HG03108 (cell line): Measurements from ENCODE around the gene CYP24A1.

Experiments used
- ATAC-seq: cut with Tn5 transposase; IDR thresholded peaks from one replicate; pipeline ENCODE4 v1.9.1; 2021; ENCODE audit warnings: moderate library complexity; ENCODE audit not compliant: unreplicated experiment

The CYP24A1 gene

DNA sequence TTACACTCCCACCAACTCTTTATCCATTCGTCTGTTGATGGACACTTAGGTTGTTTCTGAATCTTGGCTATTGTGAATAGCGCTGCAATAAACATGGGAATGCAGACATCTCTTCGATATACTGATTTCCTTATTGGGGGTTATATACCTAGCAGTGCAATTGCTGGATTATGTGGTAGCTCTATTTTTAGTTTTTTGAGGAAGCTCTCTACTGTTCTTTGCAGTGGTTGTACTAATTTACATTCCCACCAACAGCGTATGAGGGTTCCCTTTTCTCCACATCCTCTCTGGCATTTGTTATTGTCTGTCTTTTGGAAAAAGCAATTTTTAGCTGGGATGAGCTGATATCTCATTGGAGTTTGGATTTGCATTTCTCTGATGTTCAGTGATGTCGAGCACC, 29.5 kb upstream of the CYP24A1 start:
- ATAC-seq, result no peak

DNA sequence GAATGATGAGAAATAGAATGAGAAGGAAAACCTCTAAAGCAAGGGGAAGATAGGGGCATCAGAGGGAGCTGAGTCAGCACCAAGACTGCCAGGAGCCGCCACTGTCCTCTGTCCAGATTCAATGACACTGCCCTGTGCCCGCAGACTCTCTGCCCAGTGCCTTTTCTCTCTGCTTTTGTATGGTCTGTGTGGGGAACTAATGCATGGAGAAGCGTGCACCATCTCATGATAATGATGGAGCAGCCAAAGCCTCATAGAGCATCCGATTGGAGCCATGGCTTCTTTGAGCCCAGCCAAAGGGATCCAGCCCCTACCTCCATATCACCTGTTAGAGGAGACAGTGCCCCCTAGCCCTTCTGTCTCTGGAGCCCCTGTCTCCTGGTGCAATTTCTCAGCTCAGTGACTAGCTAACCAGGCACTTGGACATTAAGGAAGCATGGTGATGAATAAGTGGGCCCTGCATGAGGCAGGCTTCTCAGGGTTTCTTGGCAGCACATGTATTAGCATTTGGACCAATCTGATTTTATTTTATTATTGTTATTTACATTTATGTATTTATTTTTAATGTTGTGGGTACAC, 27.6 kb upstream of the CYP24A1 start:
- no peak for ATAC-seq

DNA sequence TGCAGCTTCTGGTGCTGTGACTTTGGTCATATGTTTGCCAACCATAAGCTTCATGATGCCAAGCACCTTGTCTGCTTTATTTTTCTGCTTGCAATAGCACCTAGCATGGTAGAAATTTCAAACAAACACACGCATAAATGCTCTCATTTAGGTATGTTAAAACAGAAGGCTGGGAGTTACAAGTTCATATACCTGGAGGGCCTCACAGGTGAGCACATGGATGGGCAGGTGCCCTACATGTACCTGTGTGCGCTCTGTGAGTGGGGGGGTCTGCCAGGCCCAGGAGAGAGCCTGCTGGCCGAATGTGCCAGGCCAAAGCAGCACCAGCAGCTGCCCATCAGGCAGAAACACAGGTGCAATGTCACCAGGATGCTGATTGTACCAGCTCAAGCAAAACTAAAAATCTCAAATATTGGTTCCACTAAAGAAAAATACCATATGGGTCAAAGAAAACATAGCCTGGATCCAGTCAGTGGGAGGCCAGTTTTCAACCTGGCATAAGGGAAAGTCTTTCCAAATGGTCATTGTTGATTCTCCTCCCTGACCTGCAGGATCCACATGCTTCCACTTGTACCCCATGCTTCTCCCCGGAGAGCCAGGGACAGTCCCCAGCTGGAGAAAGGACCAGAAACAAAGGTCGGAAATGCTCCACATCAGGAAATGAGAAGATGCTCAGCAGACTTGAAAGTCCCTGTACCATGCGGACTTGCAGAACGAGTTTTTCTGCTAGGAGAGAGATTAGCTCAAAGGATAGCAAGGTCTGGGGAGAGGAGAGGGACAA, 26.9 kb upstream of the CYP24A1 start:
- ATAC-seq, result no peak

DNA sequence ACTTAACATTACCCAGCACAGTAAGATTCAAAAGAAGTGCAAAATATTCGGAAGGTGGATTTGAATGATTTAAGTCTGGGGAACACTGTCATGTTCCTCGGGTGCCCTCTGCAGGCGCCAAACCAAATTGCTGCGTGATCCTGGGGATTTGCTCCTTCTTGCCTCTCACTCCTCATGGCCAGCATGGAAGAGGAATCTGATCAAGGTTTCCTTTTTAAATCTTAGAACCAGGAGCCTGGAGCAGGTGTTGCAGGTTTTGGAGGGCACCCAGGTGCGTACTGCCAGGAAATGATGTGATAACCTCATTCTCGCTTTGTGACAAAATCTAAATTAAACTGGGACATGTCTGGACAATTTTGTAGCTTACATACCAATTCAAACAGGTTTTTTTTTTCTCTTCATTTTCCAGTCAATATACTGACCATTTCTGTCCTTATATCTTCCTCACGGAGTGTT, 26.0 kb upstream of the CYP24A1 start:
- no peak for ATAC-seq

DNA sequence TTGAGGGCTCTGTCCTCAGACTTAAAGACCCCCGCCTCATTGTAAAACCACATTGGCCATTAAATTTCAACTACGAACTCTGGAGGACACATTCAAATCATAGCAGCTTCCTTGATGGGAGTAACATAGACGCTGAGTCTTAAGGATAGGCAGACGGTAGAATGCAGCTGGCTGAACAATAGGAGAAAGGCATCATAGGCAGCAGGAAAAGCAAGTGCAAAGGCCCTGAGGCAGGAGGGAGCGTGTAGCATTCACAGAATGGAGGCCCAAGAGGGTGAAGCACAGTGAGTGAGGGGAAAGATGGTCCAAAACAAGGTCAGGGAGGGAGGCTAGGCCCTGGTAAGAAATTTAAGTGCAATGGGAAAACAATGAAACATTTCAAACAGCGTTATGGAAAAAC, 25.5 kb upstream of the CYP24A1 start:
- no peak for ATAC-seq

DNA sequence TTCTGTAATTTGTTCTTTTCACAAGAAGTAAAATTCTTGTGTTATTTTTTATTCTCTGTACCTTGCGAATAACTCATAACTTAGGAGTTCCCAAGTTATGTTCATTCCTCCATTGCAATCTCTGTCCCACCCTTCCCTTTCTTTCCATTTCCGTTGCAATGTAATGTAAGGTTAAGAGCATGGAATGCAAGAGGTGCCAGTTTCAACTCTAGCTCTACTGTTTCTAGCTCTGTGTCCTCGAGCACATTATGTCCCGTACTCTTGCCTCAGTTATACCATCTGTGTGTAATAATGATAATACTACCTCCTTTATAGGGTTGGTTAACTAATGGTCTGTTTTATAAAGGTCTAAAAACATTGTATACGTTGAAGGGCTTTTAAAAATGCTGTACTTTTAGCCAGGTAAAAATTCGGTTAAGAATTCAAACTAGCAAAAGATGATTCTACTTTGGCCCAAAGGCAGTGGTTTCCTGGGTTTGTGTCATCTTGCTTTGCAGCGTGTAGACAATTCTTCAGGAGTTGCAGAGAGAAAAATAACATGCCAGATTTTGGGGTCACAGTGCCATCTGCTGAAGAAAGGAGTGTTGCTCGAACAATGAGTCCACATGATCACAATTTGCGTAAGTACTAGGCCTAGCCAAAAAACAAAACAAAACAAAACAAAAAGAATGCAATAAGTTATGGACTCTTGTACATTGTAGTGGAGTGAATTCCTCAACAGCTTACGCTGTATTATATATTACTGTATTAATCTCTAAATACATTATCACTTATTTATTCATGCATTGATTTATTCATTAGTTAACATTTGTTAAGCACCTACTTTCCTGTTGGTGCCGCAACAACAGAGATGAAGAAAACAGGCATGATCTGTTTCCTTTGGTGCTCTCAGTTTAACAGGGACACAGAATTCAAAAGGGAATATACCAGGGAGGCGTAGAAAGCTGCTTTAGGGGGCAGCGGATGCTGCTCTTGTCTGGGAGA, 24.1 kb upstream of the CYP24A1 start:
- no peak for ATAC-seq

DNA sequence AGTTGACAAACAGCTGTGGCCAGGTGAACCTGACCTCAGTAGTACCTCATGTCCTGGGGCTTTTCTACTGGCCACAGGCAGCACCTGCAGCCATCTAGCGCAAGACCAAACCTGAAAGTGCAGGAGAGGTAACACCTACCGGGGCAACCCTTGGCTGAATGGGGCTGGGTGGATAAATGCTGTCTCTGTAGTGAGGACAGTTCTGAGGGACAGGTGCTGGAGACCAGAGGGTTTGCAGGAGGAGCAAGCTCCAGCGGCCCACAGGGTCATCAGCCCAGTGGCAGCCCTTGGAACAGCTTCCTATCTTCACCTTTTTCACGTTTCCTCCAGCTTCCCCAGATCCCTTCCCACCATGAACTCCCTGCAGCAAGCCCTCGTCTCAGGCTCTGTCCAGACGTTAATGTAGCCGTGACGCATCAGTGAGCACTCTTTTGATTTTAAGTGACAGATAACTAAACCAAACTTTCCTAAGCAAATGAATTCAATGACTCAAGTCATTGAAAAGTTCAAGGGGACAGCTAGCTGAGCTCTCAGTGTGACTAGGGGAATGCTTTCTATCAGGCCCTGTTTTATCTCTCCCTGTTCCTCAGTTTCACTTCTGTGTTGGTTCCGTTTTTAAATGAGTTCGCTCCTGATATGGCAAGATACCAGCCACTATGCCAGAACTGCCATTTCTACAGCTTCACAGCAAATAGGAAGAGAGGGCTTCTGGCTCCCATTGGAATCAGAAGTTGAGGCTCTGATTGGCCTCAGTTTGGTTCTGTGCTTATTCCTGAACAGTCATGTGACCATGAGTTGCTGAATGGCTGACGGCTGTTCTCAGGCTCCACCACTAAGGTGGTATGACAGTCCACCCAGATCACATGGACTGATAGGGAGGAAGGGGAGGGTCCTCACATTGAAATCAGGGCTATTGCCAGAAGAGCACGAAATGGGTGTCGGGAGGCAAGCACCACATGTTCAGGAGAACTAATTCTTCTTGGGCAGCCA, 22.0 kb upstream of the CYP24A1 start:
- no peak for ATAC-seq

DNA sequence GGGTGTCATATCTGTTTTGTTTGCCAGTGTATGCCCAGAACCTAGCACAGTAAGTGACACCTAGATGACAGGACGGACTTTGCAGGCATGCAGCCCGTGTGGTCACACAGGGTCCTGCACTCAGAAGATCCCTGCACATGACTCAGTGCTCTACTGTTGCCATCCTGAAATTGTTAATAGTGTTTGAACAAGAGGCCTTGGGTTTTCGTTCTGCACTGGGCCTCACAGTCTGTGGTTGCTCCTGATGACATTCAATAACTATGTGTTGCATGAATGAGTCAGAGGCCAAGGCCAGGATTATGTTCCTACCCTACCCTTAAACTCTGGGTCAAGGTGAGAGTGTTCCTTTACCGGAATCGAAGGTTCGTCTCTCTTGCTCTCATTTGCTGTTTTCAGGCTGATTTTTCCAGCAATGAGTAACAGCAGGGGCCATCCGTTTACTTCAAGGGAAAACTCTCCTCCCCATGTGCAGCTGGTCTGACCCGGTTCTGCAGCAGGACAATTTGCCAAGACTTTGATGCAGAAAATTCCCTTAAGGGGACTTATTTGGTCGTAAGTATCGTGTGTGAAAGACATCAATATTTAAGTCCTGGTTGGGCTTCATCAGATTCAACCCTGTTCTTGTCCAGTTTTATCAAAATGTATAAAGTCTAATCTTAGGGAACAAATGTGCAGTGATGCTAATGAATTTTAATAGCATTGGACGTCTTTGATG, 21.1 kb upstream of the CYP24A1 start:
- no peak for ATAC-seq

DNA sequence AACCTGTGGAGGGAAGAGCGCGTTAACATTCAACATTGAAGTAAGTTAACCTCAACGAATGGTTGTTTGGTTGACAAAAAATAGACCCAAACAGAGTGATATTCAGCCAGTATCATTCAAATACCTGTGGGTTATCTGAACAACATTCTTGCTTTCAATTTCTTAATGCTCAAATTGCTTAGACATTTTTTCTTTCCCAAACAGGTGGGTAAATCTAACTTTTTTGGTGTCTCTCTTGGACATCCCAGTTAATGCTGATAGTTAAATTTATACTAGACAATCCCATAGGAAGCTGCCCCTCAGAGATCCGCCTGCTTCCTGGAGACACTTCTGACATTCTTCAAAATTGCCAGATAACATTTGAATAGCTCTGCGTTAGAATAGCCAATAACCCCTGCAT, 20.0 kb upstream of the CYP24A1 start:
- no peak for ATAC-seq

DNA sequence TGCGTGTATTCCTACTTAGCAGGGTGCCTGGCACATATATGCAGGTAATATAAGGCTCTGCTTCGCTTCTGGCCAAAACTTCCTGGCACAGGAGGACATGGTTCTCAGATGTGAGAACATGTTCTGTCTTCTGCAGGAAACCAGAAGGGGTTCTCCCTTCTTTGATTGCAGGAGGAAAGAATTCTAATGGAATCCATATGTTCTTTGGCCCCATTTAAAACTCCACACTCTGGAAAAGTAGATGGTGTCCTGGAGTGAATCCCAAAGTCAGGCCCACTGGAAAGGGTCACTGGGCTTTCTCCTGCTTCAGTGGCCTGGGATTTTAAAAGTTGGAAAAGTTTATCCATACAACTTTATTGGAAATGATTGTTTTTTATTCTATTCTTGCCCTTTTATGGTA, 16.4 kb upstream of the CYP24A1 start:
- ATAC-seq, result no peak

DNA sequence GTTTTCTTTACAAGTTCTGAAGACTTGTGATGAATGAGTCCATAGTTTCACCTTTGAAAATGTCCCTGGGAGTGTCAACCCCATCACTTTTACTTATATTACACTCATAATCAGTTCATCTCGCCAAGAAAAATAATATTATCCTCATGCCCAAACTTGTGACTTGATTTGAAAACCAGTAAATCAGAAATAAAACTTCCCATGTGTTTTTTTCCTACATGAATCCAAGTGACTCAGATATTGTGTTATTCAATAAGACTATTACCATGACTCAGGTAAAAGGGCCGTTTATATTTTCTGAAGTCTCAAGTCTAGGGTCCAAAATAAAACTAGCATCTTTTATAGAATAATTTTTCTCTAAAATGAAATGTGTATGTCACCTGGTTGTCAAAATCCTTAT, 15.8 kb upstream of the CYP24A1 start:
- ATAC-seq, result no peak

DNA sequence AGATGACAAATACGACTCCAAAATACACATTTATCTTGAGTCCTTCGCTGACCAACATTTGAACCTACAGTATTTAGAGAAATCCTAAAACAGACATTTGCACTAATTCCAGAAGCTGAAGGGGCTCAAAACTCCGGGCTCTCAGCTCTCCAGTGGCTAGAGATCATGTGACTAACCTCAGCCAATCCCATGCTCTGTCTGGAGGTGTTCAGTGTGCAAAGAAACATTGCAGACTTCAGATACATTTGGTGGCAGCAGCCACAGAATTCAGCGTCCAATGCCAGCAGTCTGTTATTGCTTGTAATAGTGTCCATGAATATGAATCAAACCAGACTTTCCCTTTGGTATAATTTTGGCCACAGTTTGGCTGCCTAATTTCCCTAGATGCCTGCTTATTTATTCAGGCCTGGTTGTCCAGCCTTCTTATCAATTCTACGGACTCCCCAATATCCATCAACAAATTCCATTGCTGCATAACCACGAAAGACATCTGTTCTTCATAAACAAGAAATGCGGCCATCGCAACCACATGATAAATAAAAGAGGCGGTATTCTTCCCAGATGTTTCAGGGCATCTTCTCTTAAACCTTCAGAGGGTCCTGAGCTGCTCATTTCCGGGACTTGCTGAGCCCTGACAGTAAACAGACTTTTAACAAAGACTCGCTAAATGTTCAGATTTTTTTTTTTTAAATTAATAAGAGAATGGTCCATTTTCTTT, 14.5 kb upstream of the CYP24A1 start:
- no peak for ATAC-seq

DNA sequence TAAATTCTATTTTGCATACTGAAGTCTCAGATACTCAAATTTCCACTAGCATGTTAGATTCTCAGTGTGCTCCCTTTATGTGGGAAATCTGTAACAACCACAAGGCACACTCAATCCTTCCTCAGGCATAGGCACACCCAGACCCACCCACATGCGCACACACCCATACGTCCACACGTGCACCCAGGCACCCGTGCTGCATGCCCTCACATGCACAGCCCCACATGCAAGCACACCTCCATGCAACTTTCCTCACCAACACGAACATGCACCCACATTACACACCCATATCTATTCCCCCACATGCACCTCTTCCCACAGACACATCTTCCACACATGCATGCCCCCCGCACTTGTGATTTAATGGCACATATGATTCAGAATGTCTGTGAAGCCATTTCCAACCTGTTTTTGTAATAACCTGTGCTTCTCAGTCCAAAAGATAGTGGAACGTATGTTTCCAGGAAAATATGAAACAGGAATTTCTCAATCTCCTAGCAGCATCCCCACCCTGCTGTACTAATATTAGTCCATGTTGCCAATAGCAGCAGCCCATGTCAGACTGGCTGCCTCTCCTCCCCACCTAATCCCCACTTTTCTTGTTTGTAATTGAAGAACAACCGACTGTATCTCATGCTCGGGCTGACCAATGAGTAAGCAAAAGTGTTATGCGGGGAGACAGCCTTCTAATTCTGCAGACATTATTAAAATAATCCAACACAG, 11.3 kb upstream of the CYP24A1 start:
- no peak for ATAC-seq

DNA sequence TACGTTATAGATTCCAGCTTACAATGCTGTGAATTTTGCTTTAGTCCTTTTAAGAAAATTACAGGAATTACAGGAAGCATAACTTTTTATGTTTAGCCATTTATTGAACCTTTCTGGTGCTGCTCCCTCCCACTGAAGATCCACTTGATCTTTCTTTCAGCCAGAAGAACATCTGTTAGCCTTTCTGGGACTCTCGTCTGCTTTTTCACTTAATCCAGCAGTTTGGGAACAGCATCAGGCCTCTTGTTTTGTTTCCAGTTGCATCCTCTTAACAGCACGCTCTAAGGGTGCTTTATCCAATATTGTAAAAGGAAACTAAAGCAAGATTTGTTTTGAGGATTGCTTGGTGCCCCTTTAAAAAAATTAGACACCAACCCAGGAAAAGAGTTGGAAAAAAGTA, 10.3 kb upstream of the CYP24A1 start:
- no peak for ATAC-seq

DNA sequence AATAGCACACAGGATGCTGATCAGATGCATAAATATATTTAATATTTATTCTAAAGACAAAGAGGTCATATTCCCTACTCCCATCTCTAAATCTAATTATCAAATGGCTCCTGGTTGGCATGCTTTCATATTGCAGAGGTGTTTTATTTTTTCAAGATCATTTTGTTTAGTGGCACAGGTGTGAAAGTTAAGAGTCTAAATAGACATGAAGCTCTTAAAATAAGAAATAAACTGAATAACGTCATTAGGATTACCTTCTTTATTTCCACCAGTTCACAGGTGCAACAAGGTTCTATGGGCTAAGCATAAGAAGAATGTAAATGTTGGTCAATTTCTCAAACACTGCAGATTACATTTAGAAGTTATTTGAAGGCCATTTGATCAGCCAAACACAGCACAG, 7.1 kb upstream of the CYP24A1 start:
- no peak for ATAC-seq

DNA sequence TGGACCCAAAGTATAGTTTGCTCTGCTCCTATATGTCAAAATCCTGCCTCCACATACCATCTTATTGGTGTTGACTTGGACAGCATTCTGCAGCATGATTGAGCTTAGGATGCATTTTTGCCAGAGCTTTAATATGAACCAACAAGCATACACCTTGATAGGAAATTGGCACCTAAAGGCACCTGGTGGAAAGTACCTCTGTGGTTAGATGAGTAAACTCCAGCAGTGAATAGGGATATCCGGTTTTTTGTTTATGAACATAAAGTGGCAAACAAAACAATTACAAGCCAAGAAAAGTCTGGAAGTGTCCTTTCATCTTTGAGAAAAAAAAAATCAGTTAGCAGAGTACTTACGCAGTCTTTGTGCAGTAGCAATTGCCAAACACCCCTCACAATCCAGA, 6.2 kb upstream of the CYP24A1 start:
- no peak for ATAC-seq

DNA sequence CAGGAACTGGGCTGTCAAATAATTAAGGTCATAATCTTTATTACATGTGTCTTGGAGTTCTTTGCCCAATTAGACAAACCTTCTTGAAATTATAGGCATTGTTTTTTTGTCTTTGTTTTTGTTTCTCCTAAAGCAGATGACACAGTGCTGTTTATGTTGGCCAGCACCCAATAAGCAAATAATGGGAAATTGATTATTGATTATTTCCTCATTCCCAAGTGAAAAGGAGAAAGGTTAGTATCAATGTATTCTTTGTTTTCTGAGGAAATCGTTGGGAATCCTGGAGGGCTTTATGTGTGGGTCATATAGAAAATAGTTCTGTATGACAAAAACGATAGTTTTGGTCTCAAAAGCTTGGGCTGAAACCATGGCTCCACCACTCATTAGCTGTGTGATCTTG, 4.5 kb upstream of the CYP24A1 start:
- ATAC-seq, result no peak

DNA sequence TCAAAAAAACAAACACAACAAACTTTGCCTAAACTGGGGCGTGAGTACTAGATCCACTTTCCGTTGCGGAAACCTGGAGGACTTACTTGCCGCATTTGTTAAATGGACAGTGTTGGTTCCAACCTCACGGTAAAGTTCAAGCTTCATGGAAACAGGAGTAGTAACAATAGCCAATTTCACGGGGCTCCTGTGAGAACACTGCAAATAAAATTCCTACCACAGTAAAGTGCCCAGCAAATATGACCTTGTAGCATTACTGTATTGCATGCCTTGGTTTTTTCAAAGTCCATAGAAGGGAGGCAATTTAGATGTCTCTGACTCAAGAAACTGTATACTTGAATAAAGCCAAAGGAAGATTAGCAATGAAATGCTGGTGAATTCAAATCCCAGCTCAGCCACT, 3.6 kb upstream of the CYP24A1 start:
- no peak for ATAC-seq

DNA sequence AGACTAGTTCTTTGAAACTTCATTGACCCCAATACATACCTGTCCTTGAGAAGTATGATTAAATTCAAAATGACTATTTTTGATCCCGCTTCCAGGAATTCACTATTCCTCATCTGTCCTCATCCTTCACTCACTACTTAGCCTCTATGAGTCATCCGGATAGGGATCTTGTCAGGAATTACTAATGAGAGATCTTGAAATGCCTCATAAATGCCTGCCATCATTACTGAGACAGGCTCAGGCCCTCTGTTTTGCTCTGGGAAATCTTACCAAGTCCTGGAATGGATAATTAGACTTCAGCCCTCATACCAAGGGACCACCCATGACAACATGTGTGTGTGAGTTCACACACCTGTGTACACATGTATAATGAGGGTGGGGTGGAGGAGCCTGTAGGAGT, 2.8 kb upstream of the CYP24A1 start:
- ATAC-seq, result no peak
